ENCODE data around the gene ACSL5.

DNA sequence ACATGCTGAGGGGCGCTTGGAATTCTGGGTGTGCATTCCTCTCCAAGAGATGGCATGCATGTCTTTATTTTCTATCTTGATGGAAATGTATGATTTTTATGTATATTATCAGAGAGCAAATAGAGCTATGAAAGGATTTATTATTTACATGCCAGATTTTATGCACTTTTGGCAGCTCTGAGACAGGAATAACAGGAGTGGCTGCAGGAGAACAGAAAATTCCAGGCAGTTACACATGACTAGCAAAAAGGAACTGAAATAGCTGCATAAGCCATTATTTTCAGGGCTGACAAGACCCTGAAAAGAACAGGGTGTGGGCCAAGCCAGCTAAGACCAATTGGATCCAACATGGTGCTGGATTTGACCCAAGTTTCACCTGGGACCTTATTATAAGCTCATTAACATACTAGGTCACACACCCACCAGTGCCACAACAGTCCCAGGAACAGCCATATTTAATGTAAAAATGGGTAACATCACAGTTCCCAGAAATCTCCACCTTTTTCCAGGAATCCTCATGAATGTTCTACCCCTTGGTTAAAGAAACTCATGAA is 43.2 kb upstream of the ACSL5 start:
- TF ChIP-seq ZNF274 (IDR thresholded peaks at IDR 0.05; ENCODE audit: insufficient read depth, insufficient read length) (no peak), RFX5 (IDR thresholded peaks at IDR 0.05; ENCODE audit: low read depth, low read length) (no peak), RAD21 (IDR thresholded peaks at IDR 0.05; ENCODE audit: insufficient read depth, low read depth, low read length) (no peak), RBBP5 (conservative IDR thresholded peaks at IDR 0.05) (no peak), STAT1 (conservative IDR thresholded peaks at IDR 0.05) (no peak), DPF2 (IDR thresholded peaks at IDR 0.05) (no peak), GATAD2B (conservative IDR thresholded peaks at IDR 0.05; ENCODE audit: low read depth) (no peak), TARDBP (IDR thresholded peaks at IDR 0.05; ENCODE audit: borderline replicate concordance) (no peak), KDM1A (IDR thresholded peaks at IDR 0.05; ENCODE audit: borderline replicate concordance) (no peak), RUNX3 (IDR thresholded peaks at IDR 0.05; ENCODE audit: low read length) (no peak), CREB1 (IDR thresholded peaks at IDR 0.05; ENCODE audit: low read depth) (no peak)
- TF ChIP-seq, protein P1, sequence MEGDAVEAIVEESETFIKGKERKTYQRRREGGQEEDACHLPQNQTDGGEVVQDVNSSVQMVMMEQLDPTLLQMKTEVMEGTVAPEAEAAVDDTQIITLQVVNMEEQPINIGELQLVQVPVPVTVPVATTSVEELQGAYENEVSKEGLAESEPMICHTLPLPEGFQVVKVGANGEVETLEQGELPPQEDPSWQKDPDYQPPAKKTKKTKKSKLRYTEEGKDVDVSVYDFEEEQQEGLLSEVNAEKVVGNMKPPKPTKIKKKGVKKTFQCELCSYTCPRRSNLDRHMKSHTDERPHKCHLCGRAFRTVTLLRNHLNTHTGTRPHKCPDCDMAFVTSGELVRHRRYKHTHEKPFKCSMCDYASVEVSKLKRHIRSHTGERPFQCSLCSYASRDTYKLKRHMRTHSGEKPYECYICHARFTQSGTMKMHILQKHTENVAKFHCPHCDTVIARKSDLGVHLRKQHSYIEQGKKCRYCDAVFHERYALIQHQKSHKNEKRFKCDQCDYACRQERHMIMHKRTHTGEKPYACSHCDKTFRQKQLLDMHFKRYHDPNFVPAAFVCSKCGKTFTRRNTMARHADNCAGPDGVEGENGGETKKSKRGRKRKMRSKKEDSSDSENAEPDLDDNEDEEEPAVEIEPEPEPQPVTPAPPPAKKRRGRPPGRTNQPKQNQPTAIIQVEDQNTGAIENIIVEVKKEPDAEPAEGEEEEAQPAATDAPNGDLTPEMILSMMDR (IDR thresholded peaks at IDR 0.05 in 2 of 3, conservative IDR thresholded peaks at IDR 0.05 in 1 of 3; ENCODE audit: control insufficient read depth in 2 of 3, extremely low read depth in 1 of 3, insufficient read depth in 1 of 3, low read depth in 3 of 3, low read length in 3 of 3), result no peak

All from GM12878 (cell line).